SHP77 (cell line): ENCODE measurements around the gene SYNE1.
"Not testable (repeated sequence)": the region's sequence is repeated elsewhere in the genome, so short reads cannot be mapped to it uniquely, and the experiment has no call there.

Source experiments
- DNase-seq, 2 experiments: peaks; one replicate each; lab custom pipeline; 2025; lab: John Stamatoyannopoulos, UW

The SYNE1 gene

DNA sequence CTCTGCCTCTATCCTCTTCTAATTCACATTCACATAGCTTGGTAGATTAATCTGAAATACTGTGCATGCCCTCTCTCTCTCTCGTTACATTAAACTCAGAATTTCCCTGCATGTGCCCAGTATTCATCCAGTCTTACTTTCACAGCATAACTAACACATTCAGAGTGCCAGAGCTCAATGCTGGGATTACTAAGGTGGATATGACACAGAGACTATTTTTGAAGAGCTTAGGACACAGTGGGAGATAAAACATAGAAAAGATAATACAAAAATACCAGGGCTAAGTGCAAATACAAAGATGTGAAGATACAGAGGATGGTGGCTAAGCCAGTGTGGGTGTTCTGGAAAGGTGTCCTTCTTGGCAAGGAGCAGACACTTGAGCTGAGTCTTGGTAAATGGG is 6.3 kb downstream of the SYNE1 start:
- no peak for DNase-seq

DNA sequence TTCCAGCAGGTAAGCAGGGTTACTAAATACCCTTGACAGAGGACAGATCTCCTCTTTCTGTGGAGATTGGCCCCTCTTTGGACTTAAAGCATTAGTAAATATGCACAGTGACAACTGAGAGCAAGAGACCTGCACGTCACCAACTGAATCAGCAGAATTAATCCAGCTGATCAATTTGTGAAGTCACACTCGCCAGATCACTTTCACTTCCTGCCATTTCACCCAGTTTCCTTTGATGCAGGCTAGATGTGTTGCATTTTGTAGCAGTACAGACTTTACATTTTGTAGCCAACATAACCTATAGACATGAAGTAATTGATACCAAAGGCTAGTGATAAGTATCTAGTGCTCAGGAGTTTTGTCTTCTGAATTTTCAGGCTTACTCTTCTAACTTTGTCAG is 11.9 kb downstream of the SYNE1 start:
- no peak for DNase-seq

DNA sequence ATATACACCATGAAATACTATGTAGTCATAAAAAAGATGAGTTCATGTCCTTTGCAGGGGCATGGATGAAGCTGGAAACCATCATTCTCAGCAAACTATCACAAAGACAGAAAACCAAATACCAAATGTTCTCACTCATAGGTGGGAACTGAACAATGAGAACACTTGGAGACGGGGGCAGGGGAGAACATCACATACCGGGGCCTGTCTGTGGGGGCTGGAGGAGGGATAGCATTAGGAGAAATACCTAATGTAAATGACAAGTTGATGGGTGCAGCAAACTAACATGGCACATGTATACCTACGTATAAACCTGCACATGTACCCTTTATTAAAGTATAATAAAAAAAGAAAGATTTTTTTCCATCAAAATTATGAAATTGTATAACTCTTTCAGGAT is 22.4 kb downstream of the SYNE1 start:
- not testable (repeated sequence) for DNase-seq

DNA sequence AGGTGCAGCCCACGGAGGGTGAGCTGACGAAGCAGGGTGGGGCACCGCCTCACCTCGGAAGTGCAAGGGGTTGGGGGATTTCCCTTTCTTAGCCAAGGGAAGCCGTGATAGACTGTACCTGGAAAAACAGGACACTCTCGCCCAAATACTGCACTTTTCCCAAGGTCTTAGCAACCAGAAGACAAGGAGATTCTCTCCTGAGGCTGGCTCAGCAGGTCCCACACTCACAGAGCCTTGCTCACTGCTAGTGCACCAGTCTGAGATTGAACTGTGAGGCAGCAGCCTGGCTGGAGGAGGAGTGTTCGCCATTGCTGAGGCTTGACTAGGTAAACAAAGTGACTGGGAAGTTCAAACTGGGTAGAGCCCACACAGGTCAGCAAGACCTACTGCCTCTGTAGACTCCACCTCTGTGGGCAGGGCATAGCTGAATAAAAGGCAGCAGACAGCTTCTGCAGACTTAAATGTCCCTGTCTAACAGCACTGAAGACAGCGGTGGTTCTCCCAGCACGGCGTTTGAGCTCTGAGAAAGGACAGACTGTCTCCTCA is 28.0 kb downstream of the SYNE1 start:
- DNase-seq: no peak

DNA sequence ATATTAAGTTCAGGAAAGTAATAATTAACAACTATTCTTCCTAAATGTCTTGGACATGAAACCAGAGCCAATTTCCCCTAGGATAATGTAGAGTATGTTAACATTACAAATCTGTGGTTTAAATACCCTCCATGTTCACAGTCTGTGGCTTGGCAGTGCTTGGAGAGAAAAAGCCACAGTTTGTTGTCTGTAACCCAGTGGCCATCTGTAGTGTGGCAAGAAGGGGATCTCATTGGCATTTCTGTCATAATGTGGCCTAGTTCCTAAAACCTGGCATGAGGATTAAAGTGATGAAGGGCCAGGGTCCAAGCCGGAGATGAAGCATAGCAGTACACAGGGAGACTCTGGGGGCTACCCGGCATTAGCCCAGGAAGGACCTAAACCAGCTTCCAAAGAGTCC is 31.2 kb downstream of the SYNE1 start:
- DNase-seq: no peak

DNA sequence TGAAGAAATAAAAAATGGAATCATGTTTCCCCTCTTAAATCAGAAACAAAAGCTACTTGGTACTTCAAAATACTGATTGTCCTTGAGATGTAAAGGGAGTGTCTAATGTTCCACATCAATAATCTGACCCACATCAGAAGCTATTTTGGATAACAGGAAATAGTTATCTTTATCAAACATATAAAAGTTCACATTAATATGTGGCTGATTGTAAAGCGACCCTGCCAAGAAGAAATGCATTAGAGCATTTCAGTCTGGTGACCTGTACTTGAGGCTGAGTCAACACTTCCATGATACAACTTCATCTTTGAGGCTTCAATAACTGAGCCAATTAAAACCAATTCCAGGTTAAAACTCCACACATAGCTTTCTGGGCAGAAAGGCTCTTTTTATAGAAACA is 31.8 kb downstream of the SYNE1 start:
- no peak for DNase-seq

DNA sequence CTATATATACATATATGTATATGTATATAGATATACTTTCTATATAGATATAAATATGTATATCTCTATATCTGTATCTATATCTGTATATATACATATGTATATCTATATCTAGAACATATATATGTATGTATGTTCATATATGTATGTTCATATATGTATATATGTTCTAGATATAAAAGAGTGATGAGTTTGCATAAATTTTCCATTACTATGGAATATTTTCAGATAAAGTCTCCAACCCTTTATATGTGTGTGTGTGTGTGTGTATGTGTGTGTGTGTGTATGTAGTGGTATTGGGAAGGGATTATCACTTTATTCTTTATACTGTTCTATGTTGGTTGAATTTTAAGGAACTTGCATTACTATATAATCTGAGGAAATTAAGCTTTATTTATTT is 33.3 kb downstream of the SYNE1 start:
- no peak for DNase-seq

DNA sequence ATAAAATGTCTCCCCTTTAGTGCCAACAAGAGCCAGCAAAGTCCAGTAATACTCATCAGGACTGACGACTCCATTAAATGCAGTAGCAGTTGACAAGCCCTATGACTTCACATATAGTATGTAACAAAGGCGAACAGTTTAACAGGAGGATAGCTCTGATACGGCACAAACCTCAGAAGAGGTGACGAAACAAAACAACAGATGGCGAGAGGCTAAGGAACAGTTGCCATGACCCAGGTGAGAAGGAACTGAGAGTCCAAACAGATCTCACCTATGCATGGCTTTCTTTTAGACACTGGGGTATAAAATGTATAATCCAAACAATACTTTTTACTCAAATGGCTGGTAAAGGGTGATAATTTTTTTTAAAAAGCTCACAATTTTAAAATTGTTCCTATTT is 37.1 kb downstream of the SYNE1 start:
- no peak for DNase-seq

DNA sequence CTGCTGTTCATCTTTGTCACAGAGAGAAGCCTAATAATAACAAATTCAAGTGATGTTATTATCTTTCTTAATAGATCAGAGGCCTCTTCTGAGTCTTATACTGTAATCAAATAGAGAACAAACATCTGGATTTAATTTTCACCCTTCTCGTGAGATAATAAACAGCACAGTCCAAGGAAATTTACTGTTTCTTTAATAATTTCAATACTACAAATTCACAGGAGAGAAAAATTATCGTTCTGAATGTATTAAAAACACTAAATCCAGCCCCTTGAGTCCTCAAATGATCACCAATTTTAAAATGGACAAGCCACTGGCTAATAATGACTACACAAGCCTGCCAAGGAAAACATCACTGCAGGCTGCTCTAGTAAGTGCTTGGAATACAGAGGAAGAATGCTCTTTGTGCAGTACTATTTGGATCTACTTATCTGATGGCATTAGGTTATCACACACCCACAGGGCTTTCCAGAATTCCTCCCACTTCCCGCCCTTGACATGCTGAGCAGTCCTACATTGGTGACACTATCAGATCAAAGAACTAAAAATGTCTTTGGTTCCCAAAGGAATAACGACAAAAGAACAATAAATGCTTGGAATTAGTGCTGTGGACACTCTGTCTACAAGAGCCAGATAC is 38.1 kb downstream of the SYNE1 start:
- no peak for DNase-seq

DNA sequence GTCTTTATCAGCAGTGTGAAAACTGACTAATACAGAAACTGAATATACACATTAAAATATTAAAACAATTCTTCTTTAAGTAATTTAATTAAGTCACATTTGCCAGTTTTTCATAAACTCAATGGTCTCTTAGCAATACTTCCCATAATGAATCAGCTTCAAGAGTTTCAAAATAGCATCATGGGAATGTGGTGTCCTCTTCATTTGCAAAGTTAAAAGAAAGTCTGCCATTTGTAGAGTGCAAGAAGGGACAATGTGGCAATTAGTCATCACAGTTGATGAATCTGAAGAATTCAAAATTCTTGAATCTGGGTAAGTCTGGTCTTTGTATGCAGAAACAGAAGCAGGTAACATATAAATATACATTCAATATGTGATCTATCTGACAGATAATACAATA is 38.7 kb downstream of the SYNE1 start:
- DNase-seq: no peak

DNA sequence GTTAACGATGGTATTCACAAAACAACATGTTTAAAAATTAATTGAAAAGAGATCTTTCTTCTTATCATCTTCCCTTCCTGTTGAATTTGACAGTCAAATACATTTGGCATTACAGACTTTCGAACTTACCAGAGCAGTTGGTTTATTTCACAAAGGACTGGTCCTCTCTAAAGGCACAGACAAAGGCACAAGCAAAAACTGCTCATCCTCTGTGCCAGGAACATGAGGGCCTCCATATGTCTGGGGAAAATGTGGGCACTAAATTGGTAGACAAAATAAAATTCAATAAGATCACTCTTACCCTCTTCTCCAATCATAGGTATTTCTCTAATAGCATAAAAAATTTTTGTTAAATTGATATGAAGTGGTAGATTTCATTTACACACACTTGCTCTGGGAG is 40.4 kb downstream of the SYNE1 start:
- DNase-seq: no peak

DNA sequence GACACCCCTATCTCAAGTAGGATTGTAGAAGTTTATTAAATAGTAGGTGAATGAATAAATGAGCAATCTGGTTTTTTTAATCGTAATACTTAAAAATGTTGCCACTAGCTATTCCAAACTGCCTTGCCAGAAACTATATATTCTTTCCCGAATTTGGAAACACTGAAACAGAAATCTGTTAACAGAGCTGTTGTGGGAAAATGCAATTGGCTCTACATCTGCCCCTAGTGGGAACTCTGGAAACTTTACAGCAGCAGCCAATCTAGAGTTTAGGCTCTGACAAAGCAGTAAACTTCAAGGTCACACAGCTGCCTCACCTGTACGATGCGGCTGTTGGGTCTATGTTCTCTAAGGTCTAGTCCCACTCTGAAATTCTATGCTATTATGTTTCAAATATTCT is 41.7 kb downstream of the SYNE1 start:
- DNase-seq: no peak

DNA sequence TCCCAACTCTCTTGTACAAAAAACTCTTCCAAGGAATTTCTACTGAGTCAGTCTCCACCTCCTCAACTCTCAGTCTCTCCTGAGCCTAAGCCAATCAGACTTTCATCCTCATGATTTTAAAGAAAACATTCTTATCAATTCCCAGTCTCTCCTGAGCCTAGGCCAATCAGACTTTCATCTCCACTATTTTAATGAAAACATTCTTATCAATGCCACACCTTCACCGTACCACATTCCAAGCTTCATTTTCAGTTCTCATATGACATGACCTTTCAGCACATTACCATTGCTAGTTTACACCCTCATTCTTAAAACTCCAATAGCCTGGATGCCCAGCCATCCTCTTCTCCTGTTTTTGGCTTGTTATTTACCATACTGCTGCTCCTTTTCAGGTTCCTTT is 42.5 kb downstream of the SYNE1 start:
- no peak for DNase-seq

DNA sequence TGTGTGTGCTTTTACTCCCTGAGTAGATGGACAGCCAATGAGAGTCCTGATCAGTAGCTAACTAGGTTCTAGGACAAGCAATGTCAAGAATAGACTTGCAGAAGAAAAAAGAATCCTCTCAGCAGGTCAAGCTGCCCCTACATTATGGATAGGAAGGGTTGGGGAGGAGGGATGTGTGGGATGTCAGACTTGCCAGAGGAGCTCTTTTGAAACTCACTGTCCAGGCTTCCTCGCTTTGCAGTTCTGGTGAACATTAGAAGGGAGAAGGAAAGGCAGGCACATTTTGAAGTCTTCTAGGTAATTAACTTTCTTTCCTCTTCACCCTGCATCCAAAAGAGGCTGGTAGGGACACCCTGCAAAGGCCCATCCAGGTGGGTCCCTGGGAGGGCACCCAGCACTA is 48.7 kb downstream of the SYNE1 start:
- no peak for DNase-seq

DNA sequence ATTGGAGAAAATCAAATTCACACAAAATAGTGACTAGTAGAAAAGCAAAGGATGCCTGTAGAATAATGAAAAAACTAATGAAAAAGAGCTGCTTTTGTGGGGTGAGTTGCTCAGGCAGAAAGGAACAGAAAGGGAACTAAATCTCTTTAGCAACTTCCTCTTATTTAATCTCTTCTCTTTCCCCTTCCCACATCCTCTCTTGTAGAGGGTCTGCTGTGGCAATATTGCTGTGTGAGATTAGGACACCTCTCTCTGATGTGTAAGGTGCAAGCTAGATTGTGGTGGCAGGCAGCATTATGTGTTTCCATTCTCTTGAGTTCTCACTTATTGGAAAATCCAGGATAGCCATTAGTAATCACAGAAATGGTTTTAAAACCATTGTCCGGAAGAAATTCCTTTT is 49.7 kb downstream of the SYNE1 start:
- DNase-seq: no peak

DNA sequence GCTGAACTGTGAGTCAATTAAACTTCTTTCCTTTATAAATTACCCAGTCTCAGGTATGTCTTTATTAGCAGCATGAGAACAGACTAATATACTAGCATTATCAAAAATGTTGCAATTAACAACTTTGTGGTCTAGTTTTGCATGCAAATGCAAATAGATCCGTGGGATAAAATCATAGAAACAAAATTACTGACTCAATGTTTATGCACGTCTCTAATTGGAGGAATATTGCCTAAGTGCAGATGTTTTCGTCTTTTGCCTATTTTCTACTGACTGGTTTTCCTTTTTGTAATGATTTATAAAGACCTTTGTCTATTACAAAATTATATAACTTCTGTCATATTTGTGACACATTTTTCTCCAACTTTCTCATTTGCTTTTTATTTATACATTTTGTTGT is 51.9 kb downstream of the SYNE1 start:
- no peak for DNase-seq

DNA sequence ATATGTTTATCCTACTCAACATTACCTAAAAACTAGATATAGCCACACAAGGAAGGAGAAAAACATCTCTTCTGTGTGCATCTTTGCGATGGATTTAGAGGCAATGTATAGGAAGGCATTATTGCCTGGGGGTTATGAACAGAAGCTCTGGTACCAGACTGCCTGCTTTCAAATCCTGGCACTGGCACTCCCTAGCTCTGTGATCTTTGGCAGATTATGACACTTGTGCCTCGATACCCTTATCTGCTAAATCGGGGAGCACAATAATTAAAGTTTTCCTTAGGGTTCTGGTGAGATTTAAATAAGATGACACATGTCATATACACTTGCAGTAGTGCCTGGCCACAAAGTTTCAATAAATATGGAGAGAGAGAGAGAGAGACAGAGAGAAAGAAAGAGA is 53.3 kb downstream of the SYNE1 start:
- DNase-seq: no peak

DNA sequence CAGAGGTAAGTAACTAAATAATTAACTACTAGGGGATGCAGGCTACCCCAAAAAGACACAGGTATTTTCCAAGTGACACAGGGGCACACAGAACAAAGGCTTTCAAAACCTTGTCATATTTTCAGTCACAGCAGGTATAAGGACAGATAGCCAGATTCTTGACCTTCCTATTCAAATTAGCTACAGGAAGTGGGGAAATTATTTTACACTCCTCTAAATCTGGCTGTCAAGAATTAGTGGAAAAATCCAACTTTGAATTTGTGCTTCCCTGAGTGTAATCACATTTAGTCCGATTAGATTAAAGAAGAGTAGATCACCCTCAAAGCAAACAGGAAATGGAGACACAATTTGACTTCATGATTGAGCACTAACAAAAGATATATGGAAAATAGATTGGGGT is 60.6 kb downstream of the SYNE1 start:
- DNase-seq: no peak

DNA sequence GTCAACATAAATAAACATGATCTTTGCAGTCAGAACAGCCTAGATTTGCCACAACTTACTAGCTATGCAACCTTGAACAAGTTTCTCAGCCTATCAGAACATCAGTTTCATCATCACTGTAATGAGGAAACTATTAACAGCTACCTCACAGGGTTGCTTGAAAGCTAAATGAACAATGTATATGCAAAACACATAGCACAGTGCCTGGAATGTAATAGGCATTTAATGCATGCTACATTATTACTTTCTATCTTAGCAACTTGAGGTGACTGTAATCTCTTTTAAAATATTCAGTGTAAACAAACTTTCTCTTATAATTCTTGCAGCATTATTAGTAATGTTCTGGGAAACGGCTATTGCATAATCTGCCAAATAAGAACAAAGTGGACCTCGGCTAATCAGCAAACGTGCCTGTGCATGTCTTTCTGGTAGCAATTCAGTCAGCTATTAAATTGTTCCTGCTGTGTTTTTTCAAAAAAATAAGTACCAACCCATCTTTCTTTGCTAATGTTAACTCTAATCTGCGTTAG is 61.5 kb downstream of the SYNE1 start:
- DNase-seq: no peak

DNA sequence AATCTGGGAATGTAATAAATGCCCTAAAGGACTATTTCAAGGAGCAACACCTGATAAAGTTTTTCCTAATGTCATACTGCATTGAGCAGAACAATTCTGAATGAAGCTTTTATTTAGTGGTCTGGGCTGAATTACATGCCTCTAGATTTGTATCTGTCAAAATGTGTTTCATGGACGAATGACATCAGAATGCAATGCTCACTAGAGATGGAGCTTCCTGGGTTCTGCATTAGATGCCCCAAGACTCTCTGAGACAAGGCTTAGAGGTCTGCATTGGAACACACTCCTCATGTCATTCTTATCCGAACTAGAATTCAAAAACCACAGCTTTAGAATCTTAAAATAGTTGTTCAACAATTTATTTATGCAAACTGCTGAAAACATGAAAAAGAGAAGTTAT is 62.0 kb downstream of the SYNE1 start:
- no peak for DNase-seq

DNA sequence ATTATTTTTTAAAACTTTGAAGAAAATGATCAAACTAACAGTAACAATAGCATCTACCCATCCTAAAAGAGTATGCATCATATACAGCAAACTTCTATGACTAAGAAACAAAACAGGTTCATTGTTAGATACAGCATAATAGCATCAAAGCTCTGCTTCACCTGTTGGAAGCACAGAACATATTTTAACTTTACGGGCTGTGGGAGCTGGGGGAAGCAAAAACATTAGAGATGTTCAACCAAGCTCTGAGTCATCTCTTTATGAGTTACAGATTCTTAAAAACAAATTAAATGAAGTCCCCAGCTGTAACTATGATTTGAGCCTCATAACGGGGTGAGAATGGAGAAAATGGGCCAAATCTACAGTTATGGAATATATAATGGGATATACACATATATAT is 63.4 kb downstream of the SYNE1 start:
- no peak for DNase-seq

DNA sequence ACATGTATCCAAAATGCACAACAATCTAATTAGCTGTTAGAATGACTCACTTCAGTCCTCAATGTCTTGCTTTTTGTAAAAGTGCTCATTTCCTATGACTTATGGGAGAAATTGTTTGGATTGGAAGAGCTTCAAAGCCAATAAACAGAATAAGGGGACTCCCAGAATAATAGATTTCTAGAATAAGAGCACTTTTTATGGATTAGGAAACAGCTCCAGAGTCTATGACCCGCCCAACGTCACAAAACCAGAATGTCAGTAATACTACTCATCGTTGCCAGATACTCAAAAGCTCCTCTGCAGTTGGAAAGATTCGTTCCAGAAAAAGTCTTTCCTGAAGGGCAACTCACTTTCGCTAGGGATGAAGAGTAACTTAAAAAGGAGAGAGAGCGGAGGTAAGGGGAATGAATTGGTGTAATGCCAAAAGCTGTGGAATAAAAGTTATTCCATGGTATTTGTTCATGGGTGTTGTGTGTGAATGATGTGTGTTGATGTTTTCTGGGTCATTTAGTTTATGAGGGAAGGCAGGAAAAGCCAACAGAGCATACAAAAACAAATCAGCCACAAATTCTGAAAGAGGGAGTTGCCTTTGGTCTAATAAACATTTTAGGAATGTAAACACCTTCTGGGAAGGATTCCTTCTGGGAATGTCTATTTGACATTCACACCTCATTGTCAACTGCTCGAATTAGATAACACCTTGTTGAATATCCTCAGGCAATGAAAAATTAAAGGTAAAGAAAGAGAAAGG is 64.6 kb downstream of the SYNE1 start:
- DNase-seq: no peak

DNA sequence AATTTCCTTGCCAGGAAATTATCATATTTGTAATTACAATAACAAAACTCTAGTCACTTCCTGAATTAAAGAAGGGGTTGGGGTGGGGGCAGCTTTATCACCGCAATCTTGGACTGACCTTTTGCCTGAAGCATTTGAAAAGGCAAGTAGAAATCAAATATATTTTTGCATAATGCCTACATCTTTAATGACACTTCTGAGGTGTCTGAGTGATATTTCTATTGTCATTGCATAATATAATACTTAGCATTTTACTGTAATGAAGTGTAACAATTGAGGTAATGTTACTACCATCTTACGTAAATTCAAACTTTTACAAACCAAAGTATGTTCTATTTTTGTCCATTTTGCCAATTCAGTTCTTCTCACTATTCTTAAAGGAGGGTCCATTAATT is 65.2 kb downstream of the SYNE1 start:
- DNase-seq: no peak

DNA sequence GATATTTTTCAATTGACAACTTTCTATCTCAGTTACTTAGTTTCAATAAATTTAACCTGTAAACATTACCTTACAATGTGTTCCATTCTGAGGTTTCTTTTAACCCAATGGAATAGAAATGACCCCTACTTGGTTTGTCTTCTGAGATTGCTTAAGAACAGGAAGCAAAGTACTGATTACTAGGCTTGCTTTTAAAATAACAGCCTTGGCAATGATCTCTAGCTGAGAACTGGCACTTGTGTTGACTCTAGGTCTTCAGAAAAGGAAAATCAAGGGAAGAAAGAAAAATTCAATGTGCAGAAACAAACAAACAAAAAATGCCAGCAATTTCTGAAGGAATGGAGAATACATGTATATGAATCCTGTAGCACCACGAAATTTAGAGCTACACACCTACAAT is 66.1 kb downstream of the SYNE1 start:
- no peak for DNase-seq
